Mesenchymal stem cell (in vitro differentiated cells and primary cell): ENCODE results near the gene CTBP2.
A peak's percentile ranks its signal among the peaks of the same experiment; 100 is the strongest.

Experiments
- DNase-seq: peaks from one replicate; pipeline ENCODE4 v3.0.0-alpha.2; 2013
- H2AFZ ChIP-seq: one replicate; pipeline ENCODE4 v1.6.1; 2013; ENCODE audit warnings: low read depth, mild to moderate bottlenecking, control low read depth, inconsistent platforms, low read length, moderate library complexity
- H2AK5ac ChIP-seq: 2 replicates; pipeline ENCODE4 v1.6.1; 2013; ENCODE audit warnings: low read length, moderate library complexity, mild to moderate bottlenecking, inconsistent platforms; ENCODE audit not compliant: severe bottlenecking
- H2BK120ac ChIP-seq: one replicate; pipeline ENCODE4 v1.6.1; 2013; ENCODE audit warnings: low read depth, mild to moderate bottlenecking, inconsistent platforms, low read length, moderate library complexity
- H2BK12ac ChIP-seq, 2 experiments: one replicate each; pipeline ENCODE4 v1.6.1; 2013; ENCODE audit warnings: inconsistent platforms in 2 of 2, low read length in 2 of 2, mild to moderate bottlenecking in 2 of 2, moderate library complexity in 2 of 2, control low read depth in 1 of 2
- H2BK15ac ChIP-seq: one replicate; pipeline ENCODE4 v1.6.1; 2013; ENCODE audit warnings: mild to moderate bottlenecking, low read depth, inconsistent platforms; ENCODE audit not compliant: poor library complexity, severe bottlenecking
- H2BK5ac ChIP-seq: 2 replicates; pipeline ENCODE4 v1.6.1; 2013; ENCODE audit warnings: low read depth, mild to moderate bottlenecking, low read length, control low read depth, inconsistent platforms; ENCODE audit not compliant: poor library complexity, severe bottlenecking
- H3K14ac ChIP-seq, 2 experiments: one replicate each; pipeline ENCODE4 v1.6.1; 2013; ENCODE audit warnings: inconsistent platforms in 2 of 2, low read length in 2 of 2, control low read depth in 1 of 2, mild to moderate bottlenecking in 1 of 2, moderate library complexity in 1 of 2
- H3K18ac ChIP-seq, 2 experiments: one replicate each; pipeline ENCODE4 v1.6.1; 2013; ENCODE audit warnings: inconsistent platforms in 2 of 2, low read length in 2 of 2, control low read depth in 1 of 2, low read depth in 1 of 2, mild to moderate bottlenecking in 1 of 2
- H3K23ac ChIP-seq, 2 experiments: one replicate each; pipeline ENCODE4 v1.6.1; 2013; ENCODE audit warnings: inconsistent platforms in 2 of 2, low read length in 2 of 2, mild to moderate bottlenecking in 2 of 2, moderate library complexity in 2 of 2, control low read depth in 1 of 2
- H3K27ac ChIP-seq: 2 replicates; pipeline ENCODE4 v1.5.1; 2013; ENCODE audit warnings: mild to moderate bottlenecking, moderate library complexity, low read length, control low read depth, inconsistent platforms; ENCODE audit not compliant: poor library complexity, severe bottlenecking
- H3K27me3 ChIP-seq, 2 experiments: 2 replicates each; pipeline versions ENCODE4 v1.6.1 to v1.7.0; 2013; ENCODE audit warnings: low read length in 2 of 2, mild to moderate bottlenecking in 2 of 2, moderate library complexity in 2 of 2, control low read depth in 1 of 2, inconsistent platforms in 1 of 2; ENCODE audit not compliant: control insufficient read depth in 1 of 2, insufficient read depth in 1 of 2
- H3K36me3 ChIP-seq, 2 experiments: 2 replicates each; pipeline versions ENCODE4 v1.6.1 to v1.7.0; 2013; ENCODE audit warnings: low read length in 2 of 2, control low read depth in 1 of 2, inconsistent platforms in 1 of 2, low read depth in 1 of 2, mild to moderate bottlenecking in 1 of 2; ENCODE audit not compliant: insufficient read depth in 2 of 2, control insufficient read depth in 1 of 2
- H3K4ac ChIP-seq, 2 experiments: one replicate each; pipeline ENCODE4 v1.6.1; 2013; ENCODE audit warnings: inconsistent platforms in 2 of 2, low read length in 2 of 2, mild to moderate bottlenecking in 2 of 2, moderate library complexity in 2 of 2, control low read depth in 1 of 2, low read depth in 1 of 2
- H3K4me1 ChIP-seq: 2 replicates; pipeline ENCODE4 v1.6.1; 2013; ENCODE audit warnings: low read depth, low read length, control low read depth; ENCODE audit not compliant: control insufficient read depth, insufficient read depth
- H3K4me2 ChIP-seq: 2 replicates; pipeline ENCODE4 v1.6.1; 2013; ENCODE audit warnings: low read length, mild to moderate bottlenecking, inconsistent platforms; ENCODE audit not compliant: poor library complexity, severe bottlenecking
- H3K4me3 ChIP-seq, 2 experiments: 2 replicates each; pipeline versions ENCODE4 v1.5.1 to v1.7.0; 2013; ENCODE audit warnings: low read length in 2 of 2, mild to moderate bottlenecking in 2 of 2, control low read depth in 1 of 2, low read depth in 1 of 2; ENCODE audit not compliant: insufficient read depth in 1 of 2
- H3K79me1 ChIP-seq: replicated peaks from 2 replicates; pipeline ENCODE4 v1.6.1; 2013; ENCODE audit warnings: mild to moderate bottlenecking, control low read depth, low read length, inconsistent platforms; ENCODE audit not compliant: poor library complexity, severe bottlenecking
- H3K9ac ChIP-seq: 2 replicates; pipeline ENCODE4 v1.7.0; 2013; ENCODE audit warnings: mild to moderate bottlenecking, low read length, moderate library complexity
- H3K9me3 ChIP-seq: 2 replicates; pipeline ENCODE4 v1.7.0; 2013; ENCODE audit warnings: mild to moderate bottlenecking, low read length; ENCODE audit not compliant: control insufficient read depth
- H4K8ac ChIP-seq: one replicate; pipeline ENCODE4 v1.6.1; 2013; ENCODE audit warnings: inconsistent platforms, mild to moderate bottlenecking, low read length, moderate library complexity
- H4K91ac ChIP-seq: one replicate; pipeline ENCODE4 v1.6.1; 2013; ENCODE audit warnings: mild to moderate bottlenecking, low read length, inconsistent platforms
- WGBS: methylation state at CpG from one replicate; pipeline ENCODE4 v1.1.7; 2013; ENCODE audit warnings: mixed read lengths; 5-methylcytosine and 5-hydroxymethylcytosine counted together

The CTBP2 gene

GRCh38 chr10:125133696-125134482 is 26.5 kb downstream of the CTBP2 start:
- Histone ChIP-seq H3K27me3 (no peaks in the 10 kb centered on the region), H3K4me3 (no peak overlapping the region), H3K79me1 (peaks cover 36% of the 10 kb centered on the region), H3K4me1 (peaks cover 22% of the 10 kb centered on the region), H3K27ac (no peak overlapping the region), H3K4ac (no peak overlapping the region), H2BK120ac (no peak overlapping the region), H2BK12ac (no peak overlapping the region), H4K8ac (no peak overlapping the region), H2BK15ac (no peak overlapping the region), H3K18ac (no peak overlapping the region), H2AFZ (no peak overlapping the region), H3K9ac (no peak overlapping the region), H3K4me2 (no peak overlapping the region), H4K91ac (no peak overlapping the region), H2AK5ac (no peak overlapping the region), H3K9me3 (no peaks in the 10 kb centered on the region), H3K14ac (no peak overlapping the region), H3K23ac (no peak overlapping the region), H2BK5ac (no peak overlapping the region), H3K36me3 (peaks cover 53 to 63% of the 10 kb centered on the region in 2 experiments)
- DNase-seq = no peak
- 88% methylated on average over 14 of the region's 14 CpGs for WGBS

- WGBS = 97% methylated on average over 2 of the region's 4 CpGs
- no peak overlapping the region for H2BK12ac ChIP-seq
- no peaks in the 10 kb centered on the region for H3K9me3 ChIP-seq
- H4K8ac ChIP-seq = no peak overlapping the region
- no peak overlapping the region for H3K18ac ChIP-seq
- H3K4me2 ChIP-seq = no peak overlapping the region
- no peak overlapping the region for H3K14ac ChIP-seq
- peaks cover 54 to 59% of the 10 kb centered on the region in 2 experiments for H3K36me3 ChIP-seq
- peaks cover 32% of the 10 kb centered on the region for H3K79me1 ChIP-seq
- H2AFZ ChIP-seq = no peak overlapping the region
- no peak overlapping the region for H4K91ac ChIP-seq
- H2BK120ac ChIP-seq = no peak overlapping the region
- H3K4me1 ChIP-seq = peaks cover 22% of the 10 kb centered on the region
- no peak overlapping the region for H3K4me3 ChIP-seq
- no peak overlapping the region for H3K27ac ChIP-seq
- H3K4ac ChIP-seq = no peak overlapping the region
- no peak overlapping the region for H2BK5ac ChIP-seq
- H3K9ac ChIP-seq = no peak overlapping the region
- peak; percentile 27 for DNase-seq
- no peak overlapping the region for H2BK15ac ChIP-seq
- H3K27me3 ChIP-seq = no peaks in the 10 kb centered on the region
- no peak overlapping the region for H2AK5ac ChIP-seq
- no peak overlapping the region for H3K23ac ChIP-seq
Observed at GRCh38 chr10:125132344-125132743, 28.0 kb downstream of the CTBP2 start.

GRCh38 chr10:125130916-125131315 is 29.4 kb downstream of the CTBP2 start:
- no peaks in the 10 kb centered on the region for H3K9me3 ChIP-seq
- H2BK120ac ChIP-seq = no peak overlapping the region
- no peak overlapping the region for H4K8ac ChIP-seq
- DNase-seq = no peak
- no peak overlapping the region for H3K9ac ChIP-seq
- H2BK12ac ChIP-seq = no peak overlapping the region
- peaks cover 52 to 58% of the 10 kb centered on the region in 2 experiments for H3K36me3 ChIP-seq
- H3K14ac ChIP-seq = no peak overlapping the region
- H3K23ac ChIP-seq = no peak overlapping the region
- WGBS = 97% methylated on average over 15 of the region's 15 CpGs
- no peak overlapping the region for H2BK15ac ChIP-seq
- peaks cover 29% of the 10 kb centered on the region for H3K79me1 ChIP-seq
- H2AFZ ChIP-seq = no peak overlapping the region
- no peak overlapping the region for H3K18ac ChIP-seq
- no peaks in the 10 kb centered on the region for H3K27me3 ChIP-seq
- H4K91ac ChIP-seq = no peak overlapping the region
- no peak overlapping the region for H3K4me3 ChIP-seq
- H2BK5ac ChIP-seq = no peak overlapping the region
- no peak overlapping the region for H2AK5ac ChIP-seq
- no peak overlapping the region for H3K4me2 ChIP-seq
- H3K4ac ChIP-seq = no peak overlapping the region
- H3K4me1 ChIP-seq = peaks cover 14% of the 10 kb centered on the region
- H3K27ac ChIP-seq = no peak overlapping the region

GRCh38 chr10:125130260-125130659 is 30.1 kb downstream of the CTBP2 start:
- no peak overlapping the region for H3K9ac ChIP-seq
- no peak overlapping the region for H2AFZ ChIP-seq
- no peak overlapping the region for H3K18ac ChIP-seq
- no peaks in the 10 kb centered on the region for H3K9me3 ChIP-seq
- no peak overlapping the region for H3K4me3 ChIP-seq
- WGBS = over 99% methylated on average over 7 of the region's 9 CpGs
- H3K23ac ChIP-seq = no peak overlapping the region
- H2BK12ac ChIP-seq = no peak overlapping the region
- peaks cover 22% of the 10 kb centered on the region for H3K79me1 ChIP-seq
- H3K4me2 ChIP-seq = no peak overlapping the region
- no peak for DNase-seq
- no peak overlapping the region for H4K8ac ChIP-seq
- H2BK120ac ChIP-seq = no peak overlapping the region
- no peak overlapping the region for H3K14ac ChIP-seq
- H3K36me3 ChIP-seq = peaks cover 48 to 56% of the 10 kb centered on the region in 2 experiments
- H2AK5ac ChIP-seq = no peak overlapping the region
- no peak overlapping the region for H3K4ac ChIP-seq
- no peaks in the 10 kb centered on the region for H3K27me3 ChIP-seq
- H4K91ac ChIP-seq = no peak overlapping the region
- H2BK5ac ChIP-seq = no peak overlapping the region
- peaks cover 8% of the 10 kb centered on the region for H3K4me1 ChIP-seq
- no peak overlapping the region for H2BK15ac ChIP-seq
- H3K27ac ChIP-seq = no peak overlapping the region
